Endothelial cell of umbilical vein (primary cell): Measurements from ENCODE around the gene SMARCA2. TPM values are rescaled to one million over a fixed set of nuclear protein-coding genes. Genes with fewer than 3 reads are reported as not detected.

ENCODE experiments used
- BruUV-seq: library from RNA; stranded (reverse); fragments of 400-500 nt; replicated peaks from 2 replicates; lab custom pipeline; 2021; lab: Mats Ljungman, UMichigan
- CTCF ChIA-PET: fragments of 300-600, 350-600 bp; sonication (Branson Sonifier 250); formaldehyde crosslinking; loops from one replicate; lab custom pipeline; 2021; ENCODE audit warnings: antibody characterized with exemption, inconsistent platforms; lab: Charles Lee
- POLR2A ChIA-PET: fragments of 300-600, 350-600 bp; sonication (Branson Sonifier 250); formaldehyde crosslinking; loops from one replicate; lab custom pipeline; 2021; ENCODE audit warnings: antibody characterized with exemption, inconsistent platforms; lab: Charles Lee
- DNase-seq: peaks from one replicate; pipeline ENCODE4 v3.0.0-alpha.2; 2011; ENCODE audit warnings: low read depth, low spot score
- FAIRE-seq: peaks from 2 replicates; lab custom pipeline; 2011; peaks lifted over from hg19 to GRCh38; lab: Jason Lieb, UNC
- H2AFZ ChIP-seq: 2 replicates; pipeline ENCODE4 v1.6.0; 2012; ENCODE audit warnings: low read depth, low read length, control low read depth, inconsistent platforms
- H3K27ac ChIP-seq: 2 replicates; pipeline ENCODE4 v1.5.1; 2011; ENCODE audit warnings: low read depth, mild to moderate bottlenecking, control low read depth, low read length, moderate library complexity; ENCODE audit not compliant: insufficient read depth
- H3K27me3 ChIP-seq, 2 experiments: 2 replicates each; pipeline versions ENCODE4 v1.6.0 to v1.6.1; 2011; ENCODE audit warnings: low read length in 2 of 2, mixed read lengths in 1 of 2; ENCODE audit not compliant: control insufficient read depth in 2 of 2, insufficient read depth in 2 of 2
- H3K36me3 ChIP-seq, 2 experiments: 2 replicates in 1 of 2; 3 replicates in 1 of 2; pipeline ENCODE4 v1.5.1; 2011; ENCODE audit warnings: low read length in 2 of 2, mild to moderate bottlenecking in 1 of 2, moderate library complexity in 1 of 2; ENCODE audit not compliant: control insufficient read depth in 2 of 2, insufficient read depth in 2 of 2; ENCODE audit errors: extremely low read depth in 1 of 2
- H3K4me1 ChIP-seq: 3 replicates; pipeline ENCODE4 v1.5.1; 2011; ENCODE audit warnings: mild to moderate bottlenecking, low read length; ENCODE audit not compliant: control insufficient read depth, insufficient read depth; ENCODE audit errors: extremely low read depth
- H3K4me2 ChIP-seq: 2 replicates; pipeline ENCODE4 v1.6.1; 2011; ENCODE audit warnings: low read length, control low read depth, mixed read lengths; ENCODE audit not compliant: insufficient read depth
- H3K4me3 ChIP-seq, 3 experiments: fragments of 200-600 bp in 1 of 3; sonication (generic), shearing (Covaris generic) in 1 of 3; replicated peaks in 1 of 3; 2 replicates each; pipeline ENCODE4 v1.5.1; 2011 to 2016; ENCODE audit warnings: control low read depth in 3 of 3, low read length in 3 of 3, mild to moderate bottlenecking in 2 of 3, inconsistent platforms in 1 of 3, low read depth in 1 of 3, moderate library complexity in 1 of 3; ENCODE audit not compliant: insufficient read depth in 1 of 3
- H3K79me2 ChIP-seq: 2 replicates; pipeline ENCODE4 v1.6.0; 2012; ENCODE audit warnings: low read length, inconsistent platforms; ENCODE audit not compliant: control insufficient read depth, insufficient read depth
- H3K9ac ChIP-seq: replicated peaks from 2 replicates; pipeline ENCODE3; 2011; ENCODE audit warnings: low read length, control low read depth; ENCODE audit not compliant: insufficient read depth; ENCODE audit errors: extremely low read depth
- H3K9me1 ChIP-seq: replicated peaks from 3 replicates; pipeline ENCODE4 v1.6.0; 2011; ENCODE audit warnings: mild to moderate bottlenecking, low read length; ENCODE audit not compliant: control insufficient read depth, insufficient read depth; ENCODE audit errors: extremely low read depth
- H3K9me3 ChIP-seq: replicated peaks from 2 replicates; pipeline ENCODE4 v1.5.1; 2012; ENCODE audit warnings: low read length, inconsistent platforms; ENCODE audit not compliant: control insufficient read depth, insufficient read depth
- H4K20me1 ChIP-seq: replicated peaks from 2 replicates; pipeline ENCODE3; 2011; ENCODE audit warnings: mild to moderate bottlenecking, low read length; ENCODE audit not compliant: control insufficient read depth, insufficient read depth; ENCODE audit errors: extremely low read depth
- CTCF ChIP-seq, 2 donors: IDR thresholded peaks; 1 replicate in 1 of 2; 2 replicates in 1 of 2; pipeline ENCODE4 v1.5.1; 2011; ENCODE audit warnings: low read length in 2 of 2, mild to moderate bottlenecking in 2 of 2, moderate library complexity in 2 of 2, control low read depth in 1 of 2, inconsistent platforms in 1 of 2, low read depth in 1 of 2; ENCODE audit not compliant: insufficient read depth in 1 of 2; ENCODE audit errors: extremely low read depth in 1 of 2
- EZH2 ChIP-seq: IDR thresholded peaks from 2 replicates; pipeline ENCODE4 v1.6.1; 2012; ENCODE audit warnings: borderline replicate concordance, low read depth, mild to moderate bottlenecking, moderate library complexity, low read length, inconsistent platforms; ENCODE audit not compliant: severe bottlenecking
- FOS ChIP-seq: IDR thresholded peaks from 2 replicates; pipeline ENCODE4 v1.6.1; 2011; ENCODE audit warnings: mild to moderate bottlenecking, low read length, moderate library complexity, borderline replicate concordance; ENCODE audit not compliant: insufficient read depth
- GATA2 ChIP-seq: IDR thresholded peaks from 2 replicates; pipeline ENCODE4 v1.7.0; 2011; ENCODE audit warnings: low read depth, mild to moderate bottlenecking, moderate library complexity, mixed read lengths, low read length; ENCODE audit not compliant: insufficient read length, insufficient read depth
- JUN ChIP-seq: IDR thresholded peaks from 2 replicates; pipeline ENCODE4 v1.6.1; 2011; ENCODE audit warnings: borderline replicate concordance, low read depth; ENCODE audit not compliant: insufficient read length, insufficient read depth
- MAX ChIP-seq: IDR thresholded peaks from 2 replicates; pipeline ENCODE4 v1.6.1; 2011; ENCODE audit not compliant: insufficient read depth, insufficient read length
- MYC ChIP-seq: IDR thresholded peaks from one replicate; pipeline ENCODE4 v1.6.1; 2011; ENCODE audit warnings: mild to moderate bottlenecking, low read depth, low read length
- POLR2A ChIP-seq: IDR thresholded peaks from 2 replicates; pipeline ENCODE4 v1.6.1; 2012; ENCODE audit warnings: low read depth, mild to moderate bottlenecking, control low read depth, low read length
- POLR2AphosphoS5 ChIP-seq: IDR thresholded peaks from 2 replicates; pipeline ENCODE4 v1.6.1; 2012; ENCODE audit warnings: low read depth, mild to moderate bottlenecking, control low read depth, low read length, moderate library complexity; ENCODE audit not compliant: insufficient read depth
- dilution Hi-C: fragments of 300-500 bp; cut with MboI; formaldehyde crosslinking; loops from one replicate; pipeline ENCODE4 v1.15.0; 2019; ENCODE audit warnings: low sequenced_read_pairs; ENCODE audit not compliant: extremely low pct_ligation_motif_present
- intact Hi-C: fragments of 100-400 bp; cut with micrococcal nuclease; formaldehyde crosslinking; loops from one replicate; pipeline ENCODE4 v1.10.0; 2022
- polyA plus RNA-seq, 4 experiments: library from polyadenylated mRNA; depleted of rRNA in 3 of 4; stranded (reverse) in 3 of 4; unstranded in 1 of 4; fragments of >200 nt; gene quantifications; 2 replicates each; pipeline versions ENCODE4 v1.2.1 to v1.2.3, GENCODE V29; 2011 to 2012; ENCODE audit warnings: missing spikeins in 1 of 4
- total RNA-seq: library from RNA; stranded (reverse); gene quantifications from 2 replicates; pipeline ENCODE4 v1.2.3, GENCODE V29; 2021

SMARCA2 gene
- total and polyA plus RNA-seq, 2 donors (not counting 3 experiments of a cell fraction or from before 2014, with no cell fraction given): 54.5 to 79.9 TPM

GRCh38 chr9:2228132-2228531 lies 213.0 kb downstream of the SMARCA2 start:
- Histone ChIP-seq H3K9me3 (no peaks in the 10 kb centered on the region), H3K4me1 (no peaks in the 10 kb centered on the region), H3K79me2 (no peaks in the 10 kb centered on the region), H4K20me1 (no peaks in the 10 kb centered on the region), H3K36me3 (no peaks in the 10 kb centered on the region), H3K4me2 (no peak overlapping the region), H3K9ac (no peak overlapping the region), H3K9me1 (no peaks in the 10 kb centered on the region), H3K4me3 (no peak overlapping the region), H3K27me3 (no peaks in the 10 kb centered on the region), H3K27ac (no peak overlapping the region), H2AFZ (no peak overlapping the region)
- TF ChIP-seq CTCF (IDR thresholded peaks at IDR 0.05; ENCODE audit: extremely low read depth in 1 of 2, insufficient read depth in 1 of 2, low read depth in 1 of 2, low read length in 2 of 2): peak; percentile 7 to 34
- no peak for TF ChIP-seq POLR2A
- TF ChIP-seq MYC: no peak
- TF ChIP-seq GATA2: no peak
- intact Hi-C loops: loop anchor here (1.0 to 5.0 kb wide), 2 partner anchors 500 to 614 kb away; partner anchors contain the start of gene PUM3
- DNase-seq: peak; percentile 18
- CTCF ChIA-PET: interaction anchor here (0.9 to 1.9 kb wide), 2 partner anchors 47 to 500 kb away, joined by 3 to 8 read pairs; no protein-coding TSS in a partner anchor
- dilution Hi-C loops: no loop called here
- no TSS peak for BruUV-seq
- FAIRE-seq: no peak
- POLR2A ChIA-PET: no interaction called here

- BruUV-seq: no TSS peak
- no peaks in the 10 kb centered on the region for H3K9me1 ChIP-seq
- no peaks in the 10 kb centered on the region for H3K79me2 ChIP-seq
- no peaks in the 10 kb centered on the region for H3K27me3 ChIP-seq
- TF ChIP-seq JUN (no peak), EZH2 (no peak), POLR2AphosphoS5 (no peak), GATA2 (no peak), FOS (no peak), CTCF (IDR thresholded peaks at IDR 0.05; ENCODE audit: extremely low read depth in 1 of 2, insufficient read depth in 1 of 2, low read depth in 1 of 2, low read length in 2 of 2) (no peak), MYC (no peak), MAX (no peak), POLR2A (no peak)
- no peak overlapping the region for H3K27ac ChIP-seq
- CTCF ChIA-PET: interaction anchor here (0.9 to 3.0 kb wide), 3 partner anchors 13 to 500 kb away, joined by 3 to 17 read pairs (median 8); no protein-coding TSS in a partner anchor
- FAIRE-seq (no peak), DNase-seq (no peak)
- peak overlapping the region; percentile 77 for H2AFZ ChIP-seq
- H3K4me3 ChIP-seq: no peak overlapping the region
- H3K4me1 ChIP-seq: no peaks in the 10 kb centered on the region
- H3K9me3 ChIP-seq: no peaks in the 10 kb centered on the region
- POLR2A ChIA-PET: no interaction called here
- dilution Hi-C loops (no loop called here), intact Hi-C loops (loop anchor here (1.0 to 5.0 kb wide), 2 partner anchors 500 to 614 kb away; partner anchors contain the start of gene PUM3)
- H3K4me2 ChIP-seq: no peak overlapping the region
- H3K9ac ChIP-seq: no peak overlapping the region
- no peaks in the 10 kb centered on the region for H3K36me3 ChIP-seq
- H4K20me1 ChIP-seq: no peaks in the 10 kb centered on the region
These were observed 213.5 kb downstream of the SMARCA2 start for GRCh38 chr9:2228641-2229040.
